CD14-positive monocyte (primary cell): Measurements from ENCODE around the gene SERTAD2. TPM values are rescaled to one million over a fixed set of nuclear protein-coding genes. Genes with fewer than 3 reads are reported as not detected.
A peak's percentile ranks its signal among the peaks of the same experiment; 100 is the strongest.

Experiments
- DNase-seq, 3 donors: peaks; one replicate each; pipeline ENCODE4 v3.0.0-alpha.2; 2011 to 2022
- H2AFZ ChIP-seq: 2 replicates; pipeline ENCODE4 v1.6.0; 2012; ENCODE audit warnings: mild to moderate bottlenecking, low read depth, low read length, inconsistent platforms; ENCODE audit not compliant: insufficient read depth, poor library complexity, severe bottlenecking
- H3K27ac ChIP-seq, 2 donors: 1 replicate in 1 of 2; 2 replicates in 1 of 2; pipeline ENCODE4 v1.5.1; 2012 to 2013; ENCODE audit warnings: low read length in 2 of 2, control low read depth in 1 of 2, inconsistent platforms in 1 of 2, low read depth in 1 of 2, mild to moderate bottlenecking in 1 of 2
- H3K27me3 ChIP-seq, 2 donors: one replicate each; pipeline versions ENCODE4 v1.6.0 to v1.6.1; 2011 to 2013; ENCODE audit warnings: low read length in 2 of 2; ENCODE audit not compliant: control insufficient read depth in 2 of 2, insufficient read depth in 2 of 2
- H3K36me3 ChIP-seq, 2 donors: replicated peaks in 1 of 2; 1 replicate in 1 of 2; 2 replicates in 1 of 2; pipeline versions ENCODE4 v1.5.1 to v1.6.1; 2012 to 2013; ENCODE audit warnings: low read length in 2 of 2, control low read depth in 1 of 2, inconsistent platforms in 1 of 2, mild to moderate bottlenecking in 1 of 2; ENCODE audit not compliant: insufficient read depth in 2 of 2, control insufficient read depth in 1 of 2
- H3K4me1 ChIP-seq, 2 donors: 1 replicate in 1 of 2; 2 replicates in 1 of 2; pipeline versions ENCODE4 v1.5.1 to v1.6.1; 2012 to 2013; ENCODE audit warnings: low read length in 2 of 2, control low read depth in 1 of 2, inconsistent platforms in 1 of 2, mild to moderate bottlenecking in 1 of 2, moderate library complexity in 1 of 2; ENCODE audit not compliant: insufficient read depth in 2 of 2, control insufficient read depth in 1 of 2
- H3K4me2 ChIP-seq: replicated peaks from 2 replicates; pipeline ENCODE3; 2012; ENCODE audit warnings: low read length, moderate library complexity, mild to moderate bottlenecking; ENCODE audit not compliant: poor library complexity, severe bottlenecking; ENCODE audit errors: extremely low read depth
- H3K4me3 ChIP-seq, 3 experiments: fragments of 200-600 bp in 1 of 3; sonication (generic) in 1 of 3; replicated peaks in 1 of 3; 1 replicate in 2 of 3; 2 replicates in 1 of 3; pipeline ENCODE4 v1.5.1; 2011 to 2013; ENCODE audit warnings: low read length in 3 of 3, mild to moderate bottlenecking in 3 of 3, control low read depth in 2 of 3, low read depth in 2 of 3, inconsistent platforms in 1 of 3, moderate library complexity in 1 of 3
- H3K79me2 ChIP-seq: 2 replicates; pipeline ENCODE4 v1.6.0; 2012; ENCODE audit warnings: mild to moderate bottlenecking, control low read depth, inconsistent platforms, low read length, moderate library complexity; ENCODE audit not compliant: insufficient read depth
- H3K9ac ChIP-seq: 2 replicates; pipeline ENCODE4 v1.6.0; 2017; ENCODE audit warnings: low read length, mild to moderate bottlenecking; ENCODE audit not compliant: insufficient read depth, poor library complexity, severe bottlenecking
- H3K9me3 ChIP-seq, 2 donors: replicated peaks in 1 of 2; 1 replicate in 1 of 2; 2 replicates in 1 of 2; pipeline versions ENCODE4 v1.5.1 to v1.6.1; 2012 to 2013; ENCODE audit warnings: low read length in 2 of 2, control low read depth in 1 of 2; ENCODE audit not compliant: control insufficient read depth in 1 of 2, insufficient read depth in 1 of 2
- H4K20me1 ChIP-seq: 2 replicates; pipeline ENCODE4 v1.6.0; 2012; ENCODE audit warnings: mild to moderate bottlenecking, low read length, control low read depth, moderate library complexity; ENCODE audit not compliant: insufficient read depth
- H3K27ac Mint-ChIP-seq, 7 donors: one replicate each; pipeline ENCODE4 v1.8.0; 2020; ENCODE audit warnings: mild to moderate bottlenecking in 7 of 7, mixed read lengths in 7 of 7, moderate library complexity in 6 of 7, inconsistent platforms in 2 of 7
- H3K27me3 Mint-ChIP-seq, 3 donors: one replicate each; pipeline ENCODE4 v1.8.0; 2021 to 2022; ENCODE audit warnings: low read depth in 3 of 3, mild to moderate bottlenecking in 3 of 3, mixed read lengths in 3 of 3, moderate library complexity in 3 of 3, inconsistent platforms in 1 of 3
- H3K36me3 Mint-ChIP-seq, 2 donors: one replicate each; pipeline ENCODE4 v1.8.0; 2020; ENCODE audit warnings: mixed read lengths in 2 of 2, inconsistent platforms in 1 of 2, mild to moderate bottlenecking in 1 of 2
- H3K4me1 Mint-ChIP-seq: one replicate; pipeline ENCODE4 v1.8.0; 2020; ENCODE audit warnings: mild to moderate bottlenecking, mixed read lengths
- H3K4me3 Mint-ChIP-seq, 2 donors: one replicate each; pipeline ENCODE4 v1.8.0; 2020; ENCODE audit warnings: mild to moderate bottlenecking in 2 of 2, mixed read lengths in 2 of 2, moderate library complexity in 1 of 2
- H3K9me3 Mint-ChIP-seq, 7 donors: one replicate each; pipeline ENCODE4 v1.8.0; 2020 to 2022; ENCODE audit warnings: mixed read lengths in 7 of 7, mild to moderate bottlenecking in 6 of 7, moderate library complexity in 6 of 7, inconsistent platforms in 2 of 7
- CTCF ChIP-seq: fragments of 200-600 bp; IDR thresholded peaks from one replicate; pipeline ENCODE4 v1.8.0; 2022; ENCODE audit warnings: antibody characterized with exemption, mild to moderate bottlenecking
- WGBS: methylation state at CpG from one replicate; pipeline ENCODE4 v1.1.5; 2013; ENCODE audit warnings: missing lambda C conversion rate; ENCODE audit not compliant: insufficient coverage; 5-methylcytosine and 5-hydroxymethylcytosine counted together
- intact Hi-C, 2 donors: fragments of 100-400 bp; cut with micrococcal nuclease; formaldehyde crosslinking; loops; one replicate each; pipeline versions ENCODE4 v1.15.0 to v1.15.1; 2023
- polyA plus RNA-seq, 3 donors: library from polyadenylated mRNA; depleted of rRNA in 1 of 3; unstranded in 2 of 3; stranded (reverse) in 1 of 3; fragments of 300-500 nt in 2 of 3; fragments of >200 nt in 1 of 3; fragmentation: Illumina TruSeq in 2 of 3; gene quantifications; 1 replicate in 2 of 3; 2 replicates in 1 of 3; pipeline ENCODE4 v1.2.3, GENCODE V29; 2012 to 2021

SERTAD2 gene
- polyA plus RNA-seq, 3 donors: 8.5 to 68.7 (median 8.8) TPM

GRCh38 chr2:64608867-64609226, 44.9 kb downstream of the SERTAD2 start:
- Histone ChIP-seq H3K36me3 (no peaks in the 10 kb centered on the region), H3K27ac (peak overlapping the region; percentile 59 to 76), H3K9me3 (peaks cover 0 to 3% of the 10 kb centered on the region in 2 donors), H3K4me3 (peak overlapping the region; percentile 40 to 84 (median 45)), H3K27me3 (no peaks in the 10 kb centered on the region), H3K9ac (peak overlapping the region; percentile 97), H3K4me2 (peak overlapping the region; percentile 93), H4K20me1 (no peaks in the 10 kb centered on the region), H3K4me1 (peaks cover 32 to 36% of the 10 kb centered on the region in 2 donors), H3K79me2 (no peaks in the 10 kb centered on the region), H2AFZ (peak overlapping the region; percentile 99)
- Mint-ChIP-seq H3K9me3 (peaks cover 5 to 7% (median 6%) of the 10 kb centered on the region in 7 donors), H3K4me1 (peaks cover 30% of the 10 kb centered on the region), H3K27ac (peak overlapping the region in 6 of 7 donors; percentile 78 to 93 (median 89)), H3K36me3 (peaks cover 0 to 2% of the 10 kb centered on the region in 2 donors), H3K27me3 (peaks cover 1 to 8% (median 3%) of the 10 kb centered on the region in 3 donors), H3K4me3 (peak overlapping the region; percentile 77 to 86)
- intact Hi-C loops: loop anchor here (5.0 kb wide), 1 partner anchor 33 kb away; no protein-coding TSS in a partner anchor
- 3% methylated on average over 19 of the region's 20 CpGs for WGBS
- no peak for TF ChIP-seq CTCF
- peak; percentile 15 to 49 (median 36) for DNase-seq

GRCh38 chr2:64607381-64608304, 46.1 kb downstream of the SERTAD2 start:
- peak overlapping the region; percentile 34 to 66 for H3K27ac ChIP-seq
- Mint-ChIP-seq H3K4me3 (peak overlapping the region; percentile 27 to 79), H3K27ac (peak overlapping the region; percentile 44 to 93 (median 80)), H3K36me3 (peaks cover 0 to 2% of the 10 kb centered on the region in 2 donors), H3K4me1 (peaks cover 30% of the 10 kb centered on the region), H3K27me3 (peaks cover 1 to 8% (median 3%) of the 10 kb centered on the region in 3 donors), H3K9me3 (peaks cover 5 to 7% (median 6%) of the 10 kb centered on the region in 7 donors)
- H3K4me3 ChIP-seq: peak overlapping the region in 1 of 3 experiments; percentile 56
- no peaks in the 10 kb centered on the region for H4K20me1 ChIP-seq
- H3K36me3 ChIP-seq: no peaks in the 10 kb centered on the region
- intact Hi-C loops: loop anchor here (5.0 kb wide), 1 partner anchor 35 kb away; no protein-coding TSS in a partner anchor
- WGBS: 37% methylated on average over 13 of the region's 18 CpGs
- H3K4me1 ChIP-seq: peaks cover 32 to 36% of the 10 kb centered on the region in 2 donors
- H3K4me2 ChIP-seq: peak overlapping the region; percentile 59
- peak overlapping the region; percentile 74 for H2AFZ ChIP-seq
- peaks cover 0 to 3% of the 10 kb centered on the region in 2 donors for H3K9me3 ChIP-seq
- no peak for TF ChIP-seq CTCF
- H3K79me2 ChIP-seq: no peaks in the 10 kb centered on the region
- DNase-seq: peak in 1 of 3 donors; percentile 27
- H3K9ac ChIP-seq: no peak overlapping the region
- no peaks in the 10 kb centered on the region for H3K27me3 ChIP-seq
